ENCODE results near the gene FAM89A. TPM values are rescaled to one million over a fixed set of nuclear protein-coding genes. Genes with fewer than 3 reads are reported as not detected.

The FAM89A gene
- total RNA-seq, 1 experiment from 2014 or later = 1.5 TPM

GRCh38 chr1:231075020-231075419, 35.0 kb upstream of the FAM89A start:
- no CpG with 5 or more reads among the region's 6 CpGs for WGBS (ENCODE audit: extremely low coverage, insufficient read length, low lambda C conversion rate)
- peaks cover 87% of the 10 kb centered on the region for H3K27me3 Mint-ChIP-seq (ENCODE audit: low read depth)
- no peak for TF ChIP-seq CTCF (conservative IDR thresholded peaks at IDR 0.05)
- Histone ChIP-seq H2BK12ac (ENCODE audit: insufficient read length, low read depth, low read length) (no peak overlapping the region), H2BK120ac (ENCODE audit: low read depth, low read length, poor library complexity, severe bottlenecking) (no peak overlapping the region), H3K4me2 (ENCODE audit: insufficient read depth, insufficient read length, low read length) (no peak overlapping the region), H3K79me1 (ENCODE audit: insufficient read depth, low read depth, low read length, poor library complexity, severe bottlenecking) (no peaks in the 10 kb centered on the region), H3K4me1 (ENCODE audit: insufficient read depth, low read length) (no peaks in the 10 kb centered on the region), H3K9me3 (ENCODE audit: control insufficient read depth, low read depth, low read length) (no peaks in the 10 kb centered on the region), H3T11ph (ENCODE audit: low read length) (no peak overlapping the region), H3K23ac (ENCODE audit: insufficient read length, low read depth, low read length) (no peak overlapping the region), H3K27me3 (ENCODE audit: insufficient read depth, low read length) (no peaks in the 10 kb centered on the region; the same call in 1 of the 2 replicates), H2AFZ (ENCODE audit: low read length) (no peak overlapping the region), H3K79me2 (ENCODE audit: insufficient read depth, low read length) (no peaks in the 10 kb centered on the region), H3K56ac (ENCODE audit: insufficient read length, low read depth, low read length) (no peak overlapping the region), H4K20me1 (ENCODE audit: control insufficient read depth, insufficient read depth, insufficient read length) (no peaks in the 10 kb centered on the region), H4K8ac (replicated peaks; ENCODE audit: insufficient read length, low read depth, low read length) (no peak overlapping the region), H2BK15ac (ENCODE audit: low read depth, low read length) (no peak overlapping the region), H2BK20ac (ENCODE audit: low read depth, low read length, poor library complexity, severe bottlenecking) (no peak overlapping the region), H3K9ac (ENCODE audit: extremely low read depth, insufficient read length, low read length) (no peak overlapping the region), H2BK5ac (ENCODE audit: insufficient read length, low read length) (no peak overlapping the region), H4K91ac (ENCODE audit: insufficient read length, low read depth, low read length) (no peak overlapping the region), H3K14ac (ENCODE audit: insufficient read depth, low read length) (no peak overlapping the region), H3K18ac (ENCODE audit: insufficient read length, low read depth, low read length) (no peak overlapping the region), H3K27ac (ENCODE audit: insufficient read length, low read depth, low read length) (no peak overlapping the region), H4K5ac (ENCODE audit: insufficient read length, low read depth, low read length) (no peak overlapping the region), H3K23me2 (ENCODE audit: insufficient read length, low read depth, low read length, poor library complexity, severe bottlenecking) (no peaks in the 10 kb centered on the region), H3K4ac (ENCODE audit: low read depth, low read length) (no peak overlapping the region), H2AK5ac (ENCODE audit: insufficient read length, low read length) (no peak overlapping the region)
- H3K27ac Mint-ChIP-seq = no peak overlapping the region
- H3K9me3 Mint-ChIP-seq = no peaks in the 10 kb centered on the region; a peak in 1 of 5 replicates
- H3K36me3 Mint-ChIP-seq (ENCODE audit: insufficient read depth in 1 of 3, low read depth in 3 of 3) = no peaks in the 10 kb centered on the region
- no peak overlapping the region for H3K4me3 Mint-ChIP-seq
- H3K4me1 Mint-ChIP-seq = no peaks in the 10 kb centered on the region
- no peak for DNase-seq
